Motor neuron (in vitro differentiated cells): ENCODE data around the gene TIMP1. TPM values are rescaled to one million over a fixed set of nuclear protein-coding genes. Genes with fewer than 3 reads are reported as not detected.

ENCODE experiments used
- ATAC-seq, 8 experiments: fragments of 200-7000 bp; cut with Tn5 transposase; replicated peaks in 6 of 8; 2 replicates each; pipeline ENCODE4 v1.8.0; 2021; ENCODE audit warnings: mild to moderate bottlenecking in 8 of 8, moderate library complexity in 8 of 8
- H3K27ac ChIP-seq, 2 donors: fragments of 250-450 bp; sonication (Bioruptor Pico); 2 replicates each; pipeline ENCODE4 v1.9.0; 2021; ENCODE audit warnings: antibody characterized with exemption in 2 of 2, mild to moderate bottlenecking in 2 of 2, moderate library complexity in 1 of 2
- H3K4me1 ChIP-seq, 2 donors: fragments of 250-450 bp; sonication (Bioruptor Pico); replicated peaks in 1 of 2; 2 replicates each; pipeline ENCODE4 v1.6.1; 2021; ENCODE audit warnings: antibody characterized with exemption in 2 of 2, mild to moderate bottlenecking in 2 of 2, moderate library complexity in 1 of 2
- H3K4me3 ChIP-seq, 5 donors: fragments of 250-450 bp; sonication (Bioruptor Pico); 2 replicates each; pipeline ENCODE4 v1.9.0; 2021; ENCODE audit warnings: antibody characterized with exemption in 5 of 5, mild to moderate bottlenecking in 5 of 5, moderate library complexity in 4 of 5
- WGBS, 10 experiments: fragments of 450-650 bp; shearing (Covaris generic); methylation state at CpG; one replicate each; pipeline ENCODE4 v1.0.0; 2022; 5-methylcytosine and 5-hydroxymethylcytosine counted together
- in situ Hi-C, 9 experiments: fragments of 400-800 bp; cut with MboI; loops; one replicate each; pipeline ENCODE4 v1.15.0; 2021; ENCODE audit warnings: low sequenced_read_pairs in 9 of 9, low pct_unique_long_range_greater_than_20kb in 2 of 9; ENCODE audit not compliant: unreplicated experiment in 9 of 9
- total RNA-seq, 8 experiments: library from RNA; unstranded; fragments of 300-600 nt; gene quantifications; 2 replicates each; pipeline versions ENCODE4 v1.2.3 to v1.2.4, GENCODE V29; 2022

TIMP1 gene
- 1,000 to 10,000 TPM in 1 of 8 experiments, 100 to 1,000 TPM in 3, 10 to 100 TPM in 4; 27.2 to 9,569 (median 190) TPM for total RNA-seq

DNA sequence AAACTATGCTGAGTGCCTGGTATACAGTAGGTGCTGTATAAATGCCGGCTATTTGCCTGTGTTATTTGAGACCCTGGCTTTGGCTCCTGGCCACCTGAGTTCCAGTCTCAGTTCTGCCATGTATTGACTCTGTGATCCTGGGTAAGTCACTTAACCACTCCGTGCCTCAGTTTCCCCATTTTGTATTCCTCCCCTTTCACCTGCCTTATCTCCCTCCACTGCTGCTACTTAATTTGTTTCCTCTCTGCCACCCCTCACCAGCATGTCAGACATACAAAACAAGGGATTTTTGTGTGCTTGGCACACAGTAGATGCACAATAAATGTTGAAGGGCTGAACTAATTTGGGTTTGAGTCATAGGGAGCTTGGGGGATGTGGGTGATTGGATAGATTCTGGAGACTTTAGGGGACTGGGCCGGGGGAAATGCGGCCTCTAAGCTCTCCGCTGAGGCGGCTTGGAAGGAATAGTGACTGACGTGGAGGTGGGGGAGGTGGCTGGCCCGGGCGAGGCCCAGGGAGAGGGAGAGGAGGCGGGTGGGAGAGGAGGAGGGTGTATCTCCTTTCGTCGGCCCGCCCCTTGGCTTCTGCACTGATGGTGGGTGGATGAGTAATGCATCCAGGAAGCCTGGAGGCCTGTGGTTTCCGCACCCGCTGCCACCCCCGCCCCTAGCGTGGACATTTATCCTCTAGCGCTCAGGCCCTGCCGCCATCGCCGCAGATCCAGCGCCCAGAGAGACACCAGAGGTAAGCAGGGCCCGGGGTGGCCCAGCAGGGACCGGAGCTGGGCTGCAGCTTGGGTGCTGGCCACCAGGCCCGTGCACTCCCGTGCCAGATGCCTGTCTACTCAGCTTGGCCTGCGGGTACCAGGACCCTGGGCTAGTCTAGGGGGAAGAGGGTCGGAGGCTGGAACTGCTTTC lies at the start of gene TIMP1:
Gene TIMP1, plus strand, starts transcription at position 706 of the 917 bp plus-strand sequence. CDS start 980 bp downstream, outside the sequence.
- peak within 1 kb of the TSS; percentile 20 to 66 (median 36) for H3K4me3 ChIP-seq
- in situ Hi-C loops = no loop called here
- 13 to 80% methylated on average over 1 to 2 of the region's 28 CpGs; no CpG with 5 or more reads in 8 of the 10 experiments for WGBS, 10 experiments
- peaks cover 2 to 8% of the 10 kb centered on the region in 2 donors for H3K4me1 ChIP-seq
- H3K27ac ChIP-seq = peak within 1 kb of the TSS; percentile 62 to 76
- peak; percentile 55 to 99 (median 98) for ATAC-seq

DNA sequence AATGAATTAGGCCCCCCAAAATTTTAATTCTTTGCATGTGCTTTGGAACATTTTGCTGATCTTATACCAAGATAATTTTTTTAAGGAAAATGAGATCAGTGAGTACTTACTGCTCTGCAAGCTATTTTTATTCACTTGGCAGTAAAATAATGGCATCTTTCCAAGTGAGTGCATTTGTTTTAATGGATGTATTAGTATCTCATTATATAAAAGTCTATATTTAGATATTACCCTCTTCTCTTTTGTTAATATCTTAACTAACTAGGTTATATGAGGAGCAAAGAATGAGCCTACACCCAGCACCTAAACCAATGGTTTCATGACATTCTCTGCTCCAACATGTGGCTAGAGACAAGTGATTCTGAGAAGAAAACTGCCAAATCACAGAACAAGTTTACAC lies 42.4 kb upstream of the TIMP1 start:
- no peak for ATAC-seq
- peaks cover 3% of the 10 kb centered on the region in 2 donors for H3K4me1 ChIP-seq
- in situ Hi-C loops = no loop called here
- no peak overlapping the region for H3K27ac ChIP-seq
- H3K4me3 ChIP-seq = no peak overlapping the region

DNA sequence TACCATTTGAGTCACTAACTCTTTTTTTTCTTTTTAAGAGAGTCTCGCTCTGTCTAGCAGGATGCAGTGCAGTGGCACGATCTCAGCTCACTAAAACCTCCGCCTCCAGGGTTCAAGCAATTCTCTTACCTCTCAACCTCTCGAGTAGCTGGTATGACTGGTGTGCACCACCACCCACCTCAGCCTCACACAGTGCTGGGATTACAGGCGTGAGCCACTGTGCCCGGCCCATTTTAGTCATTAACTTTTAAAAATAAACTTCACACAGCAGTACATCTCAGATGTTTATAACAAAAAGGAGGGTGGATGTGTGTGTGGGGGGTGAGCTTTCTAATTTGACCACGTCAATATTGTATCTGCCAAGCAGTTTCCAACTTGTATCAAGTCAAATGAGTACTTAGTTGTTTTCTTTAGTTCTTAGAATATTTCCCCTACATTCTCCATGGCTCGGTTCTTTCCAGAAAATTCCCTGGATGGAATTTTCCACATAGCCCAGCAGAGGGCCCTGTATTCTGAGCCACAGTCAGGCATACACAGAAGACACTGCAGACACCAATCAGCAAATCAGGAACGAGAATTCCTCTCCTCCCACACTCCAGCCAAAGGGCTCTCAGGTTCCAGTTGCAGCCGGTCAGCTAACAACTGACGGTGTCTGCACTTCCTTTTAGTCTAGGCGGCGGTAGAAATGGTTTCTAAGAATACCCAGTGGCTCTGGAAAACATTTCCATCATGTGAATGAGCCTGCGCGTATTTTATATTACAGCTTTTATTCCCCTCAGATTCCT lies 41.3 kb upstream of the TIMP1 start:
- Histone ChIP-seq H3K27ac (peak overlapping the region; percentile 62 to 66), H3K4me3 (no peak overlapping the region), H3K4me1 (peaks cover 3% of the 10 kb centered on the region in 2 donors)
- in situ Hi-C loops = no loop called here
- WGBS, 10 experiments = 0 to 27% (median 14%) methylated on average over 2 to 15 of the region's 15 CpGs; no CpG with 5 or more reads in 4 of the 10 experiments
- peak; percentile 100 for ATAC-seq

DNA sequence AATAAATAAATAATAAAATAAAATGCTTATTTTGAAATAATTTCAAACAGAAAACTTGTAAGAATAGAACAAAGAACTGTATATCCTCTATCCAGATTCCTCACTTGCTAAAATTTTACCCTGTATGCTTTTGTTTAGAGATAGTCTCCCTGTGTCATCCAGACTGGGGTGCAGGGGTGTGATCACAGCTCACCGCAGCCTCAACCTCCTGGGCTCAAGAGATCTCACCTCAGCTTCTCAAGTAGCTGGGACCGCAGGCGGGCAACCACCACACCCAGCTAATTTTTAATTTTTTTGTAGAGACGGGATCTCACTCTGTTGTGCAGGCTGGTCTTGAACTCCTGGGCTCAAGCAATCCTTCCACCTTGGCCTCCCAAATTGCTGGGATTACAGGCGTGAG lies 38.7 kb upstream of the TIMP1 start:
- no peak for ATAC-seq
- in situ Hi-C loops = no loop called here
- 55 to 100% (median 77%) methylated on average over 1 to 4 of the region's 5 CpGs; no CpG with 5 or more reads in 6 of the 10 experiments for WGBS, 10 experiments
- no peak overlapping the region for H3K27ac ChIP-seq
- H3K4me3 ChIP-seq = no peak overlapping the region
- H3K4me1 ChIP-seq = peaks cover 3% of the 10 kb centered on the region in 2 donors

DNA sequence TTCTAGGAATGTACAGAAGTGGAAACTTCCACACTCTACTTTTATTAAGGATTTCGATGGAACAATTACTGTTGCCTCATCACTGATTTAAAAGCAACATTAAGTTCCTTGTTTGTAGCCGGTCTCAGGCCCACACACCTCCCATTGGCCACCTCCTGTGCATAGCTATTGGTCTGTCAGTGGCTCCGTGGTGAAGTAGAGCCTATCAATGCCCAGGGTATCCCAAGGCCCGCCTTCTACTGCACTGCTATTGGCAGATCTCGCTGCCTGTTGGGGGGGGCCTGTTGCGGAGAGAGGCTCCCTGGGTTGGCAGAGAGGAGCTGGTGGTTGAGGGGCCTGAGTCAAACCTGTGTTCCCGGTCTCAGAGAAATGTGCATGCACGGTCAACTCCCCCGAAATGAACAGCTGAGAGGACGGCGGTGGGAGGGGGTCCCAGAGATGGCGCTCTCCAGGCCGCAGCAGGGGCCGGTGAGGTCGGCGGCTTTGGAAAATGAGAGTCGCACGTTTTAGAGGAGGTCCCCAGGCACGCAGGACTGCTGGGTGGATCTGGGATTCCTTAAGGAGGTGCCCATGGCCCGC lies 26.1 kb upstream of the TIMP1 start:
- WGBS, 10 experiments = 0 to 32% (median 0%) methylated on average over 1 to 11 of the region's 20 CpGs; no CpG with 5 or more reads in 7 of the 10 experiments

DNA sequence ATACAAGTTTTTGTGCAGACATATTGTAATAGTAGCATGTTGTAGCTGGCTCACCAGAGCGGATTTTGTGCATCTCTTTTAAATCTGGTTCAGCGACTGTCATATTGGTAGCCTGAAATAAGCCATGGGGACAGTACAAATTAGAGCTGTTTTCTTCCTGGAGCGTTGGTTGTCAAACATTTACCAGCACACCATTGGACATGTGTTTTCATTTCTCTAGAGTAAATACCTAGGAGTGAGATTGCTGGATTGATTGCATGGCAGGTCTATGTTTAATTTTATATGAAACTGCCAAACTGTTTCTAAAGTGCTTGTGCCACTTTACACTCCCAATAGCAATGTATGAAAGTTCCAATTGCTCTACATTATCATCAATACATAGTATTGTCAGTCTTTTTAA lies 23.8 kb upstream of the TIMP1 start:
- WGBS, 10 experiments = 60 to 100% (median 80%) methylated on average over 1 to 3 of the region's 3 CpGs; no CpG with 5 or more reads in 6 of the 10 experiments
- Histone ChIP-seq H3K27ac (no peak overlapping the region), H3K4me1 (peaks cover 6 to 10% of the 10 kb centered on the region in 2 donors), H3K4me3 (no peak overlapping the region)
- no peak for ATAC-seq
- in situ Hi-C loops = no loop called here

More for the DNA sequence above, 26.1 kb upstream of the TIMP1 start:
- Histone ChIP-seq H3K4me1 (peaks cover 2 to 10% of the 10 kb centered on the region in 2 donors), H3K27ac (peak overlapping the region; percentile 81 to 88), H3K4me3 (peak overlapping the region; percentile 40 to 52 (median 49))
- in situ Hi-C loops = no loop called here
- ATAC-seq = peak; percentile 87 to 93 (median 90)

DNA sequence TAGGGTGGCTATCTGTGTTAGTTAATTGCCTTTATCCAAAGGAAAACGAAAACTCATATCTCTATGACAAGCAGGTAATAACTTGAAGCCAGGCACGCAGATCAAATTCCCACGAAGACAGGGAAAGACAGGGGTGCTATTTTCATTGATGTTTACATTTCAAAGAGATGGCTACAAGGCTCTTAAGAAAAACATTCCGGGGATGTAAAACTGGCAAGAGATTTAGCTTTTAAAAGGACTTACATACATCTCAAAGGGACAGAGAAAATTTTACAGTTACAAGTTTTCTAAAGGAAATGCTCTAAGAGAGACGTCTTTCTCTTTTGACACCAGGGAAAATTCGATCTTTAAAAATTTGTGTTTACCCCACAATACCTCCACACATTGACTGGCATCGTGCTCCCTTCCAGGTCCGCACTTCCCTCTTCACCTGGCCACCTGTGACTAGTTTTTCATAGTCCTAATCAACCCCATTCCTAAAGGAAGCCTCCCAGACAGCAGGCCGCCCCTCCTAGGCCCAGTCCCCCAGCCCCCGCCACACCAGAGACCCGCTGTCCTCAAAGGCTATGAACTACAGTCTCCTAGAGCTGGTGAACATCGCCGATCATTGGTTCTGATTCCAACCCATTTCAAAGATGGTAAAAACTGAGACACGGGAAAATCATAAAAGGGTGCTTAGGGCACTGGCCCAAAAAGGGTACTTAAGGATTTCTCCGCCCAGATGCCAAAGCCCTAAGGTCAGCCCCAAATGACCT lies 21.9 kb upstream of the TIMP1 start:
- no peak for ATAC-seq
- 0 to 36% (median 20%) methylated on average over 2 to 9 of the region's 15 CpGs; no CpG with 5 or more reads in 5 of the 10 experiments for WGBS, 10 experiments
- Histone ChIP-seq H3K4me3 (peak overlapping the region; percentile 24 to 95 (median 89)), H3K27ac (peak overlapping the region; percentile 1 to 60), H3K4me1 (peaks cover 6 to 10% of the 10 kb centered on the region in 2 donors)
- in situ Hi-C loops = no loop called here

DNA sequence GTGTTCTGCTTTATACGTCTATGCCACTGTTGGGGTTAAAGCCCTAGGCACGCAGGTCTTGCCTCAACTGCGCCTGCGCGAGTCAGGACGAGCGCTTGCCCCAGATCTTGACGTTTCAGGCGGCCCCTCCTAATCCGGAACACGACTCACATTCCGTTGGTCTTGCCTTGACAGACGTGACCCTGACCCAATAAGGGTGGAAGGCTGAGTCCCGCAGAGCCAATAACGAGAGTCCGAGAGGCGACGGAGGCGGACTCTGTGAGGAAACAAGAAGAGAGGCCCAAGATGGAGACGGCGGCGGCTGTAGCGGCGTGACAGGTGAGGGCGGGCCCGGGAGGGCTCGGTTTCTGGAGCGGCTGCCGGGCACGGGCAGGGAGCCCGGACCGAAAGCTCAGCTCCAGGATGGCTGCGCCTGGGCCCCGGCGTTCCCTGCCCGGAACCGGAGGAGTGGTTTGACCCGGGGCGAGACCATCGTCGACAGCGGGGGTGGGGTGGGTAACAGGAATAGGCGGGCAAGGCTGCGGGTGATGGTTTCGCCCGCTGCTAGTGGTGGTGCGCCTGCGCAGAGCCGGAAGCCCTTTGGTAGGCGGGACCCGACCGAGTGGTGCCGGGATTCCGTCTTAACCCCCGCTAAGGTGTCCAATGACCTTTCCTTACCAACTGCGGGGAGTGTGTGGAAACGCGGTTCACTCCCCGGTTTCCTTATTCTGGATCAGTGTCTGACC lies 21.1 kb upstream of the TIMP1 start, which contains the start of gene ARAF:
Gene ARAF, plus strand, starts transcription at position 272 of the 725 bp plus-strand sequence. CDS start 1,763 bp downstream, outside the sequence.
- in situ Hi-C loops = no loop called here
- peak; percentile 78 to 93 (median 90) for ATAC-seq
- Histone ChIP-seq H3K4me3 (peak within 1 kb of the TSS; percentile 60 to 95 (median 89)), H3K4me1 (peaks cover 6 to 10% of the 10 kb centered on the region in 2 donors), H3K27ac (peak within 1 kb of the TSS; percentile 99 to 100)
- no CpG with 5 or more reads among the region's 59 CpGs for WGBS, 10 experiments

DNA sequence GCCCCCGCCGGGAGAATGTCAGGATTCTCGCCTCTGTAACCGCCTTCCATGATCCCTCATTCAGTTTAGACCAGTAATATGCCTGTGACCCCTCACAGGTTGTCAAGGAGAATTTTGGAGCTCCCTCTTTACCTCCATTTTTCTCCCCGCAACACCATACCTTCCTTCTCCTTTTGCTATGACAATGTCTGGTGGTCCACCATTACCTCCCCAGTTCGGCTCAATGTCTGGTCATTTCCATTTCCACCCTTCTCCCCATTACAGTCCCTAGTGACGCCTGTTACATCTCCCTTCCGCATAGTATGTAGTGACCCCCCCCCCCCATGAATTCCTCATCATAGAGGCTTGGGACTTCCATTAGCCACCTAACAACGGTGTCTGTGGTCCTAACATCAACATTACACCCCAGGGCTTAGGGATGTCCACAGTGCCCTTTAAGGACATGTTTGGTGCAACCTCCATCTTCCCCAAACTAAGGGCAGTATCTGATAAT lies 20.5 kb upstream of the TIMP1 start:
- peak in 1 of 8 experiments; percentile 1 for ATAC-seq
- WGBS, 10 experiments = 28 to 40% methylated on average over 1 to 2 of the region's 9 CpGs; no CpG with 5 or more reads in 8 of the 10 experiments
- Histone ChIP-seq H3K4me1 (peaks cover 5 to 10% of the 10 kb centered on the region in 2 donors), H3K4me3 (peak overlapping the region; percentile 60 to 95 (median 89)), H3K27ac (peak overlapping the region; percentile 99 to 100)
- in situ Hi-C loops = no loop called here

DNA sequence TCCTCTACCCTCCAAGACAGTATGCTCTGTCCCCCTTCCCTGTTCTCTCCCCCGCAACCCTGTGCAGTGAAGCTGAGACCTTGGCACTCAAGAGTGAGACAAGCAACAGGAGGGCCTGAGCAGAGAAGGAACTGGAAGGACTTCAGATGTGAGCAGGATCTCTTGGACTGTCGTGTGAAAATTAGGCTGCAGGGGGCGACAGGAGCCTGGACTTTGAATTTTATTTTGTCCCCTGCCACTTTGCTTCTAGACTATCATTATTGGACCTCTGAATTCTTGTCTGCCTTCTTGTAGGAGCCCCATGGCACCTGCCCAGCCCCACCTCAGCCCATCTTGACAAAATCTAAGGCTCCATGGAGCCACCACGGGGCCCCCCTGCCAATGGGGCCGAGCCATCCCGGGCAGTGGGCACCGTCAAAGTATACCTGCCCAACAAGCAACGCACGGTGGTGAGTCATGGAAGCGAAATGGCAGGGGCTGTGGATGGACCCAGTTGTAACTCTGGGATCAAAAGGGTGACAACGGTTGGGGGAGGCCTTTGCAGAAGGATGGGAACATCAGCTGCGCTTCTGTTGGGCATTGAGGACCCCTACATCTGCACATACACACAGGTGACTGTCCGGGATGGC lies 19.5 kb upstream of the TIMP1 start:
- in situ Hi-C loops = no loop called here
- Histone ChIP-seq H3K4me3 (no peak overlapping the region), H3K27ac (no peak overlapping the region), H3K4me1 (peaks cover 3 to 10% of the 10 kb centered on the region in 2 donors)
- no peak for ATAC-seq
- 30% methylated on average over 9 of the region's 13 CpGs; no CpG with 5 or more reads in 9 of the 10 experiments for WGBS, 10 experiments

DNA sequence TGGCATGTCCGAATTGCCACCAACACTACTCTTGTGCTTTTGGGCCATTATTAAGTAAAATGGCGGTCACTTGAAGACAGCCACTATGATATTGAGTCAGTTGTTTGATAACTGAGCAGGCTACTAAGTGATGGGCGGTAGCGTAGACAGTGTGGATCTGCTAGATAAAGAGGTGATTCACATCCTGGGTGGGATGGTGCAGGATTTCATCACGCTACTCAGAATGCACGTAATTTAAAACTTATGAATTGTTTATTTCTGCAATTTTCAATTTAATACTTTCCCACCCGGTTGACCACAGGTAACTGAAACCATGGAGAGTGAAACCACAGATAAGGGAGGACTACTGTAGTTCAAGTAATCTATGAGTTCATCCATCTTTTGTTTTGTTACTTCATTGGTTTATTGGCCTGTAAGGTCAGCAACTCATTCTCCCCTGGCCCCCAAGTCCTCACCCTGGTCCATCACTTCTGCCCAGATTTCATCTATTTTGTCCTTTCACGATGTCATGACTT lies 18.4 kb upstream of the TIMP1 start:
- Histone ChIP-seq H3K27ac (no peak overlapping the region), H3K4me1 (peaks cover 3 to 10% of the 10 kb centered on the region in 2 donors), H3K4me3 (no peak overlapping the region)
- ATAC-seq = peak in 1 of 8 experiments; percentile 3
- WGBS, 10 experiments = 17 to 100% (median 80%) methylated on average over 1 to 8 of the region's 8 CpGs; no CpG with 5 or more reads in 3 of the 10 experiments
- in situ Hi-C loops = no loop called here
